SK-N-SH treated with all-trans-retinoic acid at 6 μM for 48 hours (cell line): Measurements from ENCODE around the gene SRPRB.

Experiments used
- ARNTL ChIP-seq: fragments of 450-650 bp; formaldehyde crosslinking; IDR thresholded peaks from 2 replicates; pipeline ENCODE4 v1.5.0; 2020; ENCODE audit warnings: low read depth, mild to moderate bottlenecking, moderate library complexity, borderline replicate concordance
- BACH2 ChIP-seq: fragments of 250-450 bp; sonication (Bioruptor Pico); IDR thresholded peaks from 2 replicates; pipeline ENCODE4 v1.9.0; 2021; ENCODE audit warnings: mild to moderate bottlenecking, borderline replicate concordance
- CREB5 ChIP-seq: fragments of 250-450 bp; sonication (Bioruptor Pico); IDR thresholded peaks from 2 replicates; pipeline ENCODE4 v1.5.1; 2020; ENCODE audit warnings: low read depth, mild to moderate bottlenecking, moderate library complexity
- CSDC2 ChIP-seq: fragments of 250-450 bp; sonication (Bioruptor Pico); IDR thresholded peaks from 2 replicates; pipeline ENCODE4 v1.5.0; 2020; ENCODE audit warnings: mild to moderate bottlenecking, moderate library complexity
- ESRRG ChIP-seq: fragments of 250-450 bp; sonication (Bioruptor Pico); IDR thresholded peaks from 2 replicates; pipeline ENCODE4 v1.6.1; 2021; ENCODE audit warnings: mild to moderate bottlenecking
- OSR1 ChIP-seq: fragments of 250-450 bp; sonication (Bioruptor Pico); IDR thresholded peaks from 2 replicates; pipeline ENCODE4 v1.8.0; 2022; ENCODE audit warnings: moderate library complexity, mild to moderate bottlenecking, inconsistent platforms
- TCF4 ChIP-seq: fragments of 250-450 bp; sonication (Bioruptor Pico); IDR thresholded peaks from 2 replicates; pipeline ENCODE4 v1.8.0; 2021; ENCODE audit warnings: mild to moderate bottlenecking, moderate library complexity, borderline replicate concordance
- TOX ChIP-seq: fragments of 250-450 bp; sonication (Bioruptor Pico); IDR thresholded peaks from 2 replicates; pipeline ENCODE4 v1.8.0; 2021; ENCODE audit warnings: mild to moderate bottlenecking, moderate library complexity, borderline replicate concordance
- ZFP3 ChIP-seq: fragments of 250-450 bp; sonication (Bioruptor Pico); IDR thresholded peaks from 2 replicates; pipeline ENCODE4 v1.5.0; 2020; ENCODE audit warnings: mild to moderate bottlenecking, moderate library complexity
- ZFP30 ChIP-seq: fragments of 450-650 bp; formaldehyde crosslinking; IDR thresholded peaks from 2 replicates; pipeline ENCODE4 v1.5.0; 2022; ENCODE audit warnings: mild to moderate bottlenecking, moderate library complexity
- ZNF70 ChIP-seq: fragments of 450-650 bp; formaldehyde crosslinking; IDR thresholded peaks from 2 replicates; pipeline ENCODE4 v1.5.0; 2020; ENCODE audit warnings: mild to moderate bottlenecking, moderate library complexity
- TF ChIP-seq, protein P1 (sequence below): fragments of 250-450 bp; sonication (Bioruptor Pico); IDR thresholded peaks from 2 replicates; pipeline ENCODE4 v1.8.0; 2021; ENCODE audit warnings: low read depth, mild to moderate bottlenecking, moderate library complexity, borderline replicate concordance
- TF ChIP-seq, protein P2 (sequence below): fragments of 250-450 bp; sonication (Bioruptor Pico); IDR thresholded peaks from 2 replicates; pipeline ENCODE4 v1.8.0; 2020; ENCODE audit warnings: mild to moderate bottlenecking, moderate library complexity, borderline replicate concordance

DNA sequence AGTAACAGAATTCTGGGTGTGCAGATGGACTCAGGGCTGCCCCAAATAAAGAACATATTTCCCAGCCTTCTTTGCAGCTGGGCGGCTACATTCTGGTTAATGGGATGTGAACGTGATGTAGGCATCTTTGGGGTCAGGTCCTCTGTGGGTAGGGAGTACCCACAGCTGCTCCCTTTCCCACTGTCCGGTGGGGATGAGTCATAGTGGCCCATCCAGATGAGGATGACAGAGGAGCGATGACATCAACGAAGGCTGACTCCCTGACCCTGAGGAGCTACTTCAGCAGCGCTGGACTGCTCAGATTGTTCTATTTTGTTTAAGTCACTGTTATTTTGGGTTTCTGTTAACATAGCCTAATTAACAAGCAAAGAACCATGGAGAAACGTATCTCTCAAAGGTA lies 38.0 kb downstream of the SRPRB start:
- no peak for TF ChIP-seq TCF4 (CRISPR knock-in tag)
- TF ChIP-seq, protein P1, sequence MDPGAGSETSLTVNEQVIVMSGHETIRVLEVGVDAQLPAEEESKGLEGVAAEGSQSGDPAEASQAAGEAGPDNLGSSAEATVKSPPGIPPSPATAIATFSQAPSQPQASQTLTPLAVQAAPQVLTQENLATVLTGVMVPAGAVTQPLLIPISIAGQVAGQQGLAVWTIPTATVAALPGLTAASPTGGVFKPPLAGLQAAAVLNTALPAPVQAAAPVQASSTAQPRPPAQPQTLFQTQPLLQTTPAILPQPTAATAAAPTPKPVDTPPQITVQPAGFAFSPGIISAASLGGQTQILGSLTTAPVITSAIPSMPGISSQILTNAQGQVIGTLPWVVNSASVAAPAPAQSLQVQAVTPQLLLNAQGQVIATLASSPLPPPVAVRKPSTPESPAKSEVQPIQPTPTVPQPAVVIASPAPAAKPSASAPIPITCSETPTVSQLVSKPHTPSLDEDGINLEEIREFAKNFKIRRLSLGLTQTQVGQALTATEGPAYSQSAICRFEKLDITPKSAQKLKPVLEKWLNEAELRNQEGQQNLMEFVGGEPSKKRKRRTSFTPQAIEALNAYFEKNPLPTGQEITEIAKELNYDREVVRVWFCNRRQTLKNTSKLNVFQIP (CRISPR knock-in tag), result no peak
- no peak for TF ChIP-seq TOX (CRISPR knock-in tag)
- TF ChIP-seq, protein P2, sequence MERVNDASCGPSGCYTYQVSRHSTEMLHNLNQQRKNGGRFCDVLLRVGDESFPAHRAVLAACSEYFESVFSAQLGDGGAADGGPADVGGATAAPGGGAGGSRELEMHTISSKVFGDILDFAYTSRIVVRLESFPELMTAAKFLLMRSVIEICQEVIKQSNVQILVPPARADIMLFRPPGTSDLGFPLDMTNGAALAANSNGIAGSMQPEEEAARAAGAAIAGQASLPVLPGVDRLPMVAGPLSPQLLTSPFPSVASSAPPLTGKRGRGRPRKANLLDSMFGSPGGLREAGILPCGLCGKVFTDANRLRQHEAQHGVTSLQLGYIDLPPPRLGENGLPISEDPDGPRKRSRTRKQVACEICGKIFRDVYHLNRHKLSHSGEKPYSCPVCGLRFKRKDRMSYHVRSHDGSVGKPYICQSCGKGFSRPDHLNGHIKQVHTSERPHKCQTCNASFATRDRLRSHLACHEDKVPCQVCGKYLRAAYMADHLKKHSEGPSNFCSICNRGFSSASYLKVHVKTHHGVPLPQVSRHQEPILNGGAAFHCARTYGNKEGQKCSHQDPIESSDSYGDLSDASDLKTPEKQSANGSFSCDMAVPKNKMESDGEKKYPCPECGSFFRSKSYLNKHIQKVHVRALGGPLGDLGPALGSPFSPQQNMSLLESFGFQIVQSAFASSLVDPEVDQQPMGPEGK (CRISPR knock-in tag), result no peak
- TF ChIP-seq ZFP30 (CRISPR knock-in tag), result no peak
- no peak for TF ChIP-seq ARNTL
- TF ChIP-seq CREB5, result no peak
- no peak for TF ChIP-seq ESRRG (CRISPR knock-in tag)
- no peak for TF ChIP-seq BACH2 (CRISPR knock-in tag)
- TF ChIP-seq CSDC2 (CRISPR knock-in tag), result no peak
- no peak for TF ChIP-seq OSR1
- no peak for TF ChIP-seq ZNF70 (CRISPR knock-in tag)
- no peak for TF ChIP-seq ZFP3
